Rectal smooth muscle tissue (tissue), 1 donor: ENCODE measurements around the gene EVPLL.
"Not testable (repeated sequence)": the region's sequence is repeated elsewhere in the genome, so short reads cannot be mapped to it uniquely, and the experiment has no call there.

Experiments
- H3K27ac ChIP-seq: one replicate; pipeline ENCODE4 v1.7.0; 2013; ENCODE audit warnings: low read depth, low read length, inconsistent platforms
- H3K27me3 ChIP-seq: one replicate; pipeline ENCODE4 v1.7.0; 2013; ENCODE audit warnings: low read length; ENCODE audit not compliant: control insufficient read depth, insufficient read depth
- H3K36me3 ChIP-seq: one replicate; pipeline ENCODE4 v1.7.0; 2013; ENCODE audit warnings: low read length; ENCODE audit not compliant: control insufficient read depth, insufficient read depth
- H3K4me1 ChIP-seq: one replicate; pipeline ENCODE4 v1.7.0; 2013; ENCODE audit warnings: low read length; ENCODE audit not compliant: control insufficient read depth, insufficient read depth
- H3K4me3 ChIP-seq: one replicate; pipeline ENCODE4 v1.7.0; 2013; ENCODE audit warnings: low read length
- H3K9ac ChIP-seq: one replicate; pipeline ENCODE4 v1.7.0; 2013; ENCODE audit warnings: low read length

The EVPLL gene

DNA sequence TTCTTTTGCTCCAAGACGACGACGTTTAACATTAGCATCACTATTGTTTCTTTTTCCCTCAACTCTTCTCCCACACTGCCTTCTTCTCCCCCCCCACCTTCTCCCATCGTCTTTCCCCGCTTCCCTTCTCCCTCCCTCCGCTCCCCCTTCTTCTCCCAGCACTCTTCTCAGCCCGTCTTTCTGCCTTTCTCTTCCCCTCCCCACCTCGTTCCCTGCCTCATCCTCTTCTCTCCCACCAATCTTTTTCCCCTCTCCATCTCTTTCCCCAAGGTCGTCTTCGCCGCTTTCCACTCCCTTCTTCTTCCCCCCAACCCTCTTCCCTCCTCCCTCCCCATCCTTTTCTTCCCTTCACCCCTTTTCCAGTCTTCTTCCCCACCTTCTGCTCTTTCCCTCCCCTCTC lies 33.2 kb downstream of the EVPLL start:
- not testable (repeated sequence) for H3K9ac ChIP-seq, H3K27ac ChIP-seq, H3K36me3 ChIP-seq, H3K4me1 ChIP-seq, H3K27me3 ChIP-seq
- peak overlapping the region; percentile 54 for H3K4me3 ChIP-seq

DNA sequence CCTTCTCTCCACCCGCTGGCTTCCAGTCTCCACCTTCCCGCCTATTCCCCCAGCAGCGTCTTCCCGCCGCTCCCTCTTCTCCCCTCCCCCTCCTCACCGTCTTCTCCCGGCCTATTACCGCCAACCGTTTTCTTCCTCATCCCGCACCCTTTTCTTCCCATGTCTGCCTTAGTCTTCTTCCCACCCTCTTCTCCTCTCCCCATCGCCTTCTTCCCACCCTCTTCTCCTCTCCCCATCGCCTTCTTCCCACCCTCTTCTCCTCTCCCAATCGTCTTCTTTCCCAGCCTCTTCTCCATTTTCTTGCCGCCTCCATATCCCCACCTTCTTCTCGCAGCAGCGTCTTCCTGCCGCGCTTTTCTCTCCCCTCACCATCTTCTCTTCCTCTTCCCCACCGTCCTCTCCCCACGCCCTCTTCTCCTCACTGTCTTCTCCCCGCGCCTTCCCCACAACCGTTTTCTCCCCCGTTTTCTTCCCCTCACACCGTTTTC lies 33.8 kb downstream of the EVPLL start:
- H3K9ac ChIP-seq: not testable (repeated sequence)

DNA sequence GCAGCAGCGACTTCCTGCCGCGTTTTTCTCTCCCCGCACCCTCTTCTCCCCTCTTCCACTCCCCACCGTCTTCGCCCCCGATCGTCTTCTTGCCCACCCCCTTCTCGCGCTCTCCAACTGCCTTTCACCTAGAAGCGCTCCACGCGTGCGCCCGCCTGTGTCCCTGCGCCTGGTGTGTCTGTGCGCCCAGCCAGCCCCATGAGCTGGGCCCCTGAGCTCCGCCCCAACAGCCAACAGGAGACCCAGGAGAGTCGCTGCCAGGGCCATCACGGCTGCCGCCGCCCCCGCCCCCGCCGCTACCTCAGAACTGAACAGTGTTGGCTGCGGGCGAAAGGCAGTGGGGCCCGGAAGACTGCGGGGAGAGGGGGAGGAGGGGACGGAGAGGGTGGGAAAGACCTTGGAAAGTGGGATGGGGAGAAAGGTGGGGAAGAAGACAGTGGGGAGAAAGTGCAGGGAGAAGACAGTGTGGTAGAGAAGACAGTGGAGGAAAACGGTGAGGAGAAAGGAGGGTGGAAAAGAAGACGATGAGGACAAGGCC lies 34.5 kb downstream of the EVPLL start:
- not testable (repeated sequence) for H3K9ac ChIP-seq, H3K4me1 ChIP-seq, H3K27ac ChIP-seq, H3K36me3 ChIP-seq, H3K4me3 ChIP-seq, H3K27me3 ChIP-seq

More for the DNA sequence above, 33.8 kb downstream of the EVPLL start:
- peak overlapping the region; percentile 88 for H3K27ac ChIP-seq
- H3K4me3 ChIP-seq: peak overlapping the region; percentile 63
- H3K4me1 ChIP-seq, H3K27me3 ChIP-seq, H3K36me3 ChIP-seq: not testable (repeated sequence)

DNA sequence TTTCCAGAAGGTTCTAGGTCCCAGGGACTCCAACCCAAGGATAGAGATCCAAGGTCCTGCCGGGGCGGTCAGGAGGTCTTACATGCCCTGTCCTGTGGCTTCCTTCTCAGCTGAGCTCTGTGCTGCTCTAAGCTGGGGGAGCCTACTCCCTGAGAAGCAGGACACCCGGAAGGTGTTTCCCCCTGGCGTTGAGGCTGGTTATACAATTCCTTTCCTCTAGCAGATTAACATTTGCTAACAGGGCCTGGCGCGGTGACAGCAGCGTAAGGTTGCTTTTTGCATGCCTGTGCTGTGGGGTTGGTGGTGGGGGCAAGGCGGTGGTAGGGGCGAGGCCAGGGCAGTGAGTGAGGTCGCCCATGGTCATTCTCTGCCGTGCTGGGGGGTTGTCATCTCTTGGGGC lies 43.9 kb downstream of the EVPLL start:
- not testable (repeated sequence) for H3K4me1 ChIP-seq, H3K27me3 ChIP-seq, H3K4me3 ChIP-seq, H3K9ac ChIP-seq, H3K27ac ChIP-seq, H3K36me3 ChIP-seq

DNA sequence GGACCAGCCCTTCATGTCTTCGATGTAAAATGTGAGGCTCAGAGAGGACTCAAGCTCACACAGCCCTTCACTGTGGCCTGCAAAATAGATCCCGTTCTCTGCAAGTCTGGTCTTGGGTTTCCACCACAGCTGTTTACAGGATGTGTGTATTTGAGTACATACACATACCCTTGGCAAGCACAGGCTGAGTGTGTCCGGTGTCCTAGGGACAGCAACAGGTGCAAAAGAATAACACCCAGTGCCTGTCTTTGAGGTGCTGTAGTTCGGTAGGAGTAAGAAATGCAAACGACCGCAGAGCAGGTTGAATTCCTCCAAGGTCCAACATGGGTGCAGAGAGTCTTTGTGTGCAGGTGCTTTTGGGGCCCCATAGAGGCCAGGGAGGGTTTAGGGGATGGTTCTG lies 44.9 kb downstream of the EVPLL start:
- H3K27ac ChIP-seq, H3K27me3 ChIP-seq, H3K4me1 ChIP-seq, H3K36me3 ChIP-seq, H3K4me3 ChIP-seq, H3K9ac ChIP-seq: not testable (repeated sequence)

DNA sequence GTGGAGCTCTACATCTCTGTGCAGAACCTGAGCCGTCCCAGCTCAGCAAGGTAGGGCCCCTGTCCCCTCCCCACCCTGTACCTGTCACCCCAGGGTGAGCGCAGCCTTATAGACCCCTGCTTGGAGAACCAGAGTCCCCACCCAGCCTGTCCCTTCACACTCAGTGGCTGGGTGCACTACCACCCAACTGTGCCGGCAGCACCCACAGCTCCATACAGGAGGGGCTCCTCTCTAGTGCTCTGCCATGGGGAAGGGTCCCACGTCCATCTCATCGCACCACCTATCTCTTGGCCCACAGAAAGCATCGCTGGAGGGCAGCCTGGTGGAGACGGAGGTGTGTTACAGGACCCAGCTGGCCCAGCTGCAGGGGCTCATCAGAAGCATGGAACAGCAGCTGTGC lies 45.4 kb downstream of the EVPLL start:
- H3K9ac ChIP-seq, H3K27me3 ChIP-seq, H3K4me3 ChIP-seq, H3K4me1 ChIP-seq, H3K36me3 ChIP-seq, H3K27ac ChIP-seq: not testable (repeated sequence)

DNA sequence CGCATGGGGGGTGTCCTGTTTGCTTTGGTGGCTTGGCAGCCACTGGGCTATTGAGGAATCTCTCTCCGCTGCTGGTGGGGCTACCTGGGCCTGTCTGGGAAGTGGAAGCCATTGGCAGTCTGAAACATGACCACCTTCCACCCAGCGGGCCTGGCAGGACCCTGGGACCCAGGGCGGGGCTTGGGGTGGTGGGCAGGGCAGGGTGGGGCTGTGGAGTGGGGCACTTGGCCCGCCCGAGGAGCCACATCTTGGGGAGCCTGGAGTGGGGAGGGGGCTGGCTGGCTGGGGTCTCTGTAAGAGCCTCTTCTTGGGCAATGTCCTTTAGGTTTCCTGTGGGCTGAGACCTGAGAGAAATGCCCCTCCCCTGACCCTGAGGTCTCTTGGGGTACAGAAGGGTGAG lies 48.0 kb downstream of the EVPLL start:
- H3K27ac ChIP-seq, H3K4me3 ChIP-seq, H3K36me3 ChIP-seq, H3K4me1 ChIP-seq, H3K27me3 ChIP-seq, H3K9ac ChIP-seq: not testable (repeated sequence)

DNA sequence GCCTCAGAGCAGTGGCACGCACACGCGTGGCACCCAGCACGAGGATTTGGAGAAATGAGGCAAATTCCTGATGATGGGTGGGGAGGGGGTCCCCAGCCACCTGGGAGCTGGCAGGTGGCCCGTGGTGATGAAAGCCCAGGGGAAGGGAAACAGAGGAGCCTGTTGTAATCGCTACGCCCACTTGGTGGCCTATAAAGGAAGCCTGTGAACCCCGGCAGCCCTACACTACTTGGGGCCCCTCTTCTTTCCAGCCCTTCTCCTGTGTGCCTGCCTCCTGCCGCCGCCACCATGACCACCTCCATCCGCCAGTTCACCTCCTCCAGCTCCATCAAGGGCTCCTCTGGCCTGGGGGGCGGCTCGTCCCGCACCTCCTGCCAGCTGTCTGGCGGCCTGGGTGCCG lies 49.1 kb downstream of the EVPLL start:
- H3K9ac ChIP-seq, H3K4me3 ChIP-seq, H3K4me1 ChIP-seq, H3K36me3 ChIP-seq, H3K27ac ChIP-seq, H3K27me3 ChIP-seq: not testable (repeated sequence)

DNA sequence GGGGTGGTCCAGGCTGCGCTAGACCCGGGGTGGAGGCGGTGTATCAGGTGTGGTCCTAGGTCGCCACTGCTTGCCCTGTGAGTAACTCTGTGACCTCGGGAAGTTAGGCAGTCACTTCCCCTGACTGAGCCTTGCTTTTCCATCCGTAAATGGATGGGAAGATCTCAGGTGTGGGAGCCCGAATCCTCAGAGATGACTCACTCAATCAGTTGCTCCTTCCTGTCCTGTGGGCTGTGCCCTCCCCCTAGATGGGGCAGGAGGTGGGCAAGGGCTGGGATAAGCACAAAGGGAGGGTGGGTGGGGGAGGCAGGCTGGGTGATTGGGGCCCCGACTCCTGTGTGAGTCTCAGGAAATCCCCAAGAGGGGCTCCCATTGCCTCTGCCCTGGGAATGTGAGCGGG lies 54.6 kb downstream of the EVPLL start:
- not testable (repeated sequence) for H3K27me3 ChIP-seq, H3K4me3 ChIP-seq, H3K9ac ChIP-seq, H3K4me1 ChIP-seq, H3K36me3 ChIP-seq, H3K27ac ChIP-seq
